Measurements from ENCODE around the gene LRRC38.
"Not testable (repeated sequence)": the region's sequence is repeated elsewhere in the genome, so short reads cannot be mapped to it uniquely, and the experiment has no call there.

LRRC38 gene

DNA sequence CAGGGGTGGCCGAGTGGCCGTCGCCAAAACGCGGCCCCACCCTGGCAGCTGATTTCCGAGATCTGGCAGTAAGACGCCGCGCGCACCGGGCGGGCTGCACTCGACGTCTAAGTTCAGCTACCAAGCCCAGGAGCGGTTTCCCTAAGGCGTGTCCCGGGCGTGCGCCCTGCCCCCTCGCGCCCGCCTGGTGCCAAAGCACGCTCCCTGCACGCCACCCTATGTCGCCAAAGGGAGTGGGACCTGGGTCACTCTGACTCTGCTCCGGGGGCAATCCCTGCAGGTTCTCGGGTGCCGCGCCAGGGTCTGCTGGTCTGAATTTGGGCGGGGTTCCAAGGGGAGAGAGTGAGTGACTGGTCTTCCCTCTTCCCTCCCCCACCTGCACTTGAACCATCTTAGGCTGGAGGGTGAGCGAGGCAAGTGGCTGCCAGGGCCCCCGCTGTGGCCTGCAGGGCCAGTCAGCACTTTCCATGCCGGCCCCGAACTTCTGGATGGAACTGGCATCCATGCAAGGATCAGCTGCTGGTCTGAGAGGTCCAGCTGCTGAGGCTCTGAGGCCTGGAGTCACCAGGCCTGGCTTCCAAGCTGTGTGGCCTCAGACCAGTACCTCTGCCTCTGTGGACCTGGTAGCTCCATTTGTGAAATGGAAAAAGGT, at the start of gene LRRC38:
Gene LRRC38, minus strand, starts transcription at position 109 of the 652 bp plus-strand sequence. CDS start 410 bp downstream, outside the sequence.
- peak; percentile 37 for DNase-seq

DNA sequence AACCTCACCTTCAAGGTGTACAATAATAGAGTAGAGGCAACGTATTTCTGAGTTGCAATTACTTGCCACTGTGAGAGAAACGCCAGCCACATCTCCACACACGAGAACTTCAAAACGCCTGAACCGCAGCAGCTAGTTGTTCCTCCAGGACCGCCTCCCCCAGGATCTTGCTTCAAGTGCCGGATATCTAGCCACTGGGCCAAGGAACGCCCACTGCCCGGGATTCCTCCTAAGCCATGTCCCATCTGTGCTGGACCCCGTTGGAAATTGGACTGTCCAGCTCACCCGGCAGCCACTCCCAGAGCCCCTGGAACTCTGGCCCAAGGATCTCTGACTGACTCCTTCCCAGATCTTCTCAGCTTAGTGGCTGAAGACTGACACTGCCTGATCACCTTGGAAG, 49.2 kb upstream of the LRRC38 start:
- not testable (repeated sequence) for DNase-seq

DNA sequence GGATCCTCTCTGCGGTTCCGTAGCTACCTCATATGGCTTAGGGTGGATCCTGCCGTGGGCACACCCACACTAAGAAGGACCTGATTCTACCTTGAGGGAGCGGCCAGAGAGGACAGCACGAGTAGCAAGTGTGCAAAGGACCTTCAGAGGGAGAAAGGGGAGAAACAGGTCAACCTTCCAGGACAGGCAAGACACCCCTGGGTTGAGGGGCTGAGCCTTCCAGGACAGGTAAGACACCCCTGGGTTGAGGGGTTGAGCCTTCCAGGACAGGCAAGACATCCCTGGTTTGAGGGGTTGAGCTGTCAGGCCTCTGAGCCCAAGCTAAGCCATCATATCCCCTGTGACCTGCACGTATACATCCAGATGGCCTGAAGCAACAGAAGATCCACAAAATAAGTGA, 46.7 kb upstream of the LRRC38 start:
- no peak for DNase-seq

DNA sequence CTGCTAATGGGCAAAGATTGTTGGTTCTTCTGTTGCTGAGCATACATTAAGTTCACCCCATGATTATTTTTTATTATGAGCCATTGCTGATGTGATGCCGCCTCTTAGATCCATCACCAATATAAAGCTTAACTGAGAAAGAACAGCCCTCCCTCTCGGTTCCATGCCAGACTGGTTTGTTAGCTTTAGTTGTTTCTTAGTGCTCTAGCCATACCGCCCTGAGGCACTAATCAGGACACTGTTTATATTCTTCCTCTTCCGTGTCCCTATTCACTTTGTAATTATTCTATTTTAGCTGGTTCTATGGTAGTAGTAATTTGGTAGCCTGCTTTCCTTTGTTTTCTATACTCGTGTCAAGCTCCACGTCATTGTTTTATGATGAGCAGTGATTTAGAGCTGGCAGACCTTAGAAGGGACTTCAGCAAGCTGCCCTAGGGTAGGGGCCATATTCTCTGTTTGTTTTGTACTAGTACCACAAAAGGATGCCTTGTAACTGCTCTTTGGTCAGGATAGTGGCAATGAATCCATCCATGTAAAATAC, 42.5 kb upstream of the LRRC38 start:
- no peak for DNase-seq

- no peak for DNase-seq
These were observed 41.0 kb upstream of the LRRC38 start for GRCh38 chr1:13554798-13555197.

DNA sequence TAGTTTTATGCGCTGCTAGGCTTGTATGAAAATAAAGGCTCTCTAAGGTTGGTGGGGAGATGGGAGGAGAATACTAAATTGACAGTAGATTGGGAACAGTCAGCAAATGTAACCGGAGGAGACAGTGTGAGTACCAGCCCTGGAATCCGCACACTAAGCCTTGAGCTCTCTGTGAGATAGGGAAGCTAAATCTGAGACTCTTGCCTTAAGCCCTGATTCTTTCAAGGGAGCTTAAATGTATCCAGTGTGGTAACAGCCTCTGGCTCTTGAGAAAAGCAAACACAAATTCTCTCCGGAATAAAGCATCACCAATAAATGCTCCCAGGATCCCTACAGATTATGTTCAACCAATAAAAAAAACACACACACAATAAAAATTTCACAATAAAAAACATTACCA, 36.9 kb upstream of the LRRC38 start:
- DNase-seq: no peak

DNA sequence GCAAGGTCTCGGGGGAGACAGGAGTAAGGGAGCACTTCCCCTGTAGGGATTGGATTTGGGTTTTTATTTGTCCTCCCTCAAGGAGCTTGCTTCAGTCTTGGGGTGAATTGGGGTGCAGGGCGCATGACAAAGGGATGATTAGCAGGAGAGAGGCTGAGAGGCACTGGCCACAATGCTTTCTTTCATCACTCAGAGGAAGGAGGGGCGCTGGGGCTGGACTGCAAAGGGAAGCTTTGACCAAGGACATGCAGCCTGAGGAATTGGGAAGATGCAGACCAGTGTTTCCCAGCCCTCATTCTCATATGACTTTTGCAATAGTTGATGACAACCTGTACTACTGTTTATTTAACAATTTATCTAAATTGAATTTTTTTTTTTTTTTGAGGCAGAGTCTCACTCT, 35.7 kb upstream of the LRRC38 start:
- no peak for DNase-seq

DNA sequence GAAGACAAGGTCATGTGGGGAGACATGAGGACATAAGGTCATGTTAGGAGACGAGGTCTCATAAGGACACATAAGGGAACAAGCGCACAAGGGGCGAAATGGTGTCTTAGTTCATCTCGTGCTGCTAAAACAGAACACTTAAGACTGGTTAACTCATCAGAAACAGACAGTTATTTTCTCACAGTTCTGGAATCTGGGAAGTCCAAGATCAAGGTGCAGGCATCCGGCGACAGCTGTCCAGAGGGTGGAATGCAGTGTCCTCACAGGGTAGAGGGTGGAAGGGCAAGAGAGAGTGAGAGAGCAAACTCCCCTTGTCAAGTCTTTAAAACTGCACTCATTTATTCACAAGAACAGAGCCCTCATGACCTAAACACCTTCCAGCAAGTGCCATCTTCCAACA, 35.2 kb upstream of the LRRC38 start:
- no peak for DNase-seq

DNA sequence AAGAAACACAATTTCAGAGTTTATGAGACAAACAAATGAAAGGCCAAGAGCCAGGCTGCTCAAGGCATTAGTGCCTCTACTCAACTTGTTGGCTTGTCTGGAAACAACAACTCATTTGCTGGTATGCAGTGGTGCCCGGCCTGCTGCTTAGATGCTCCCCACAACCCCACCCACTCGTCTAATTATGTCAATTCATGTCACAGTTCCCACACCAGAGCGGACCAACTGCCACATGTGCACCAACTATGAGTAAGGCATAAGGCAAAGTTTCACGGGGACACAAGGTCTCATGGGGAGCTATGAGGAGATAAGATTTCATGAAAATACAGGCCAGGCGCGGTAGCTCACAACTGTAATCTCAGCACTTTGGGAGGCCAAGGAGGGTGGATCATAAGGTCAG, 34.5 kb upstream of the LRRC38 start:
- no peak for DNase-seq

DNA sequence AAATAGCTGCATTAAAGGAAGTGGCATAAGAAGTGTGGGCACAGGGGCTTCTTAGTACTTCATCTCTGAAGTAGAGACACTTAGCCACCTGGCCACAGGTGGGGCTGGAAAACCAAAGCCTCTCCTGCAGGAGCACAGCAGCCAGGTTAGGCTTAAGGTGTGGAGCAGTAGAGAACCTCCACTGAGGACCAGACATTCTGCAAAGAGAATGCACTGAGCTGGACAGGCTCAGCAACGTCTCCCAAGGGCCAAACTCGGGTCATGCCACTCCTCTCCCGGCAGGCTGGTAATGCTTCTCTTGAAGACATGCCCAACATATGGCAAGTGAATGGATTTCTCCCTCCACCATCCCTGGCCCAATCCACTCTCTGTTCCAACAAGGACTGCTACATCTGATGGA, 33.0 kb upstream of the LRRC38 start:
- DNase-seq: no peak

GRCh38 chr1:13544221-13544556, 30.4 kb upstream of the LRRC38 start:
- DNase-seq: no peak

DNA sequence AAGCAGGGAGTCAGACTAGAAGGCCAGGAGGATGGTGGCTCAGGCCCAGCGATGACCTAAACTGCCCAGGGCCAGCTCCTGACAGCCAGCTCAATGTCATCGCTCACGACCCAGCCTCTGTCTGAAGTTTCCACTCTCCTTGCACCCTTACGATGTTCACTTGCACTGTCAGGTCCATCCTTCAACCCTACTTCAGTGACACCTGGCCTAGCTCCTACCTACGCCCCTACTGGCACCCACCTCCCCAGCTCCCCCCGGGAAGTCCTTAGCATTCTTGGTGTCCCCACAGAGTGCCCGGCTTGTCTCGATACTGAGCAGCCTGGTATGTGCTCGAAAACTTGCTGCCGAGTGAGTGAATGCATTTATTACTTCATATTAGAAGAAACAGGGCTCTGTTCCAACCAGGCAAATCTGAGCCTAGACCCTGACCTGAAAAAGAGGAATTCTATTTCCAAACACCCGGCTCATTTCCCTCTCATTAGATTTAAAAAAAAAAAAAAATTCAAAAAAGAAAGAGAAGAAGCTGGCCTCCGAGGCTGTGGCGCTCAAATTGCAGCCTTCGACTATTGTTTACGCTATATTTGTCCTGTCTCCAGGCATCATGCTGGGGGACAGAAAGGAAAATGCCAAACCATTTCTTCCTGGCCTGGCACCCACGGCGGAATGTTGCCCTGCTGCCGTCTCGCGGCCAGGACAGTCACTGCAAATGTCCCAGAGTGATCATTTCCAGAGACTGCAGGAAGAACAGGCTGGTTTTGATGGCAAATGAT, 29.8 kb upstream of the LRRC38 start:
- DNase-seq: no peak

DNA sequence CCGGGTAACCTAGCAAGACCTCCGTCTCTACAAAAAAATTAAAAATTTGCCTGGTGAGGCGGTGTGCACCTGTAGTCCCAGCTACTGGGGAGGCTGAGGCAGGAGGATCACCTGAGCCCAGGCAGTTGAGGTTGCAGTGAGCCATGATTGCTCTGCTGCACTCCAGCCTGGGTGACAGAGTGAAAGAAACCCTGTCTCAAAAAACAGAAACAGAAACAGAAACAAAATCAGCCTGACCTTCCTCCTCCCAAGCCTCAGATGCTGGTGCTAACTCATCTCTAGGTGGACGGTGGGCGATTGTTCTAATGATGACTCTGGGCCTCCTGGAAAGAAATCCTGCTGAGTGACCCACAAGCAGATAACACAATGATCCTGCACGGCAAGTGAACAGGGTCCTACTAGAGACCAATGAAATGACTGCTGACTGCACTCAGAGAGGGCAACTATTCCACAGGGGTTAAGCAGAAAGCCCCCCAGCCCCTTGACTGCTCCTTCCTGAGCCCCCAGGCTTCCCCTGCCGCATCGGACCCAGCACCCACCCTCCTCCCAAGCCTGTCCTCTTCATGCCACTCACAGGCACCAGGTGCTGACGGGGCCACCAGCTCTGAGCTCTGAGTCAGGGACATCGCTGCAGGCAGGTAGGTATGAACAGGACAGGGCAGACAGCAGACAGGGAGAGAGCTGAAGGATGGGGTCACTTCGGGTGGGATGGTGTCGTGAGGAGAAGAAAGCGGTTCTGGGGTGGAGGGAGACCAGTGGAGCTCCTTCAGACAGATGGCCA, 27.8 kb upstream of the LRRC38 start:
- DNase-seq: no peak

DNA sequence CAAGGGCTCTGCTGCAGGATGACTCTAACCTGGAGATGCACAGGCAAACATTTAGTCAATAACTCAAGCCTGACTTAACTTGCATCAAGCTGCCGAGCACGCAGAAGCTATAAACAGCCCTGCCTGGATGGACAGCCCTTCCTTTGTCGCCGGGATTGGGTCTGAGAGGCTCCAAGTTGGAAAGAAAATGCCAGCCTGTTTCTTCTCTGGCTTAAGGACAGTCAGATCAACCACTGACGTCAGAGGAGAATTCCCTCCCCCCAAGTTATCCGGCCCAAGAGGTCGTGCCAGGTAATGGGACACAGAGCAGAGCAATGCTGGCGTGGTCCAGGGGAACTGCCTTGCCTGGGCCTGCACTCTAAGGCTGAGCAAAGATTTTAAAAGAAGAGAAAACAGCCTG, 27.1 kb upstream of the LRRC38 start:
- no peak for DNase-seq

DNA sequence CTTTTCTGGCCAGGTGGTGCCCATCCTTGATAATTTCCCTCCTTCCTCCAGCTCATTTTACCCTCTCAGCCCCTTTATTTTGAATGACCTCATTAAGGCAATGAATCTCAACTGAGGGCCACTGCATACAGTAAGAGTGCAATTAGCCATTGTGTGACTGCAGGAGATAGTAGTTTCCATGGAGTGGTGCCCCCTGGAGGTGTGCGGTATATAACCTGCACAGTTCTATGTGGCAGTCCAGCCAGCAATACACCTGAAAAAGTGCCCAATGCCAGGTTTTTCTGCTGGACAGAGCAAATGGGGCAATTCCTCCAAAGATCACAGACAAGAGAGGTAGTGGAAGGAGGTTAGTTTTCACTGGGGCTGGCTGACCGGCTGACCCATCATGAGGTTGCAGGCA, 25.9 kb upstream of the LRRC38 start:
- DNase-seq: no peak

- no peak for DNase-seq
These were observed 25.0 kb upstream of the LRRC38 start for GRCh38 chr1:13538832-13539231.

DNA sequence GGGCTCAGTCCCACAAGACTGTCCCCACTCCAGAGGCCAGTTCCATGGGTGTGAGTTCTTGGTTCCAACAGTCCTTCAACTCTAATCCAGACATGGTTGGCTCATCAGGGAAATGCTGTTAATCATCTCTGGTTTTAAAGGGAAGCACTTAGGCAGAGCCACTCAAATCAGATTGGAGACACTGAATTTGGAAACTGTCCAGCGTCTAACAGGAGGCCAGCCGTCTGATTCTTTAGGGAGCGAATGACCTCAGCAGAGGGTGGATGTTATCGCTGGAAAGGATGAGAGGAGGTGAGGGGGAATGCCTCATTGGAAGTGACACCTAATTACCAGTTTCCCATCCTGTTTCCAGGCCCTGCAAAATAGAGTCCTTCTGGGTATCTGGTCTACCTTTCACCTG, 22.8 kb upstream of the LRRC38 start:
- DNase-seq: no peak

- no peak for DNase-seq
These were observed 21.4 kb upstream of the LRRC38 start for GRCh38 chr1:13535227-13535626.

GRCh38 chr1:13528320-13528719, 14.5 kb upstream of the LRRC38 start:
- no peak for DNase-seq

DNA sequence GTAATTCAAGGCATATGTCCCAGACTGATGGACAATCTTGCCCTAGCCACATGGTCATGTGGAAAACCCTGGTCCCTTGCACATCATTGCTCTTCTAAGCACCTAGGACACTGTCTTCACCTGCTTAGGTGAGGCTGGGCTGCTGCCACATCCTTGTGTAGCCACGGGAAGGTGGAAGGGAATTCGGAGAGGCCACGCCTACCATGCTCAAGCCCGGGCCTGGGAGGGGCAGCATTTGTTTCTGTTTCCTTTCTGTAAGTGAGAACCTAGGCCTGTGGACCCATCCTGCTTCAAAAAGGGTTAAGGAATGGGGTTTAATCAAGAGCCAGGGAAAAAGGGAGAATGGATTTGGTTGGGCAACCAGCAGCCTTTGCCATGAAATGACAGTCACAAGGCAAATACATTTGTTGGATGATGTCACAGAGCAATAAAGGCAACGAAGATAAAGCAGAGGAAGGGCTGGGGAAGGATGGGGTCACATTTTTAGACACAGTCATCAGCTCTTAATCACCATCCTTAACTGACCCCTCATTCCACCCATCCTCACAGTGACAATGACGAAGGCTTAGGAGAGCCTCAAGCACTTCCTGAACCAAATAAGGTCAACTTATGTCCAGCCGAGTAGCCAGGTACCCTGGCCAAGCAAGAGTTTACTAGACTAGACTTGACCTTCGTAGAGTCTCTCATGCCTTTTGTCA, 10.1 kb upstream of the LRRC38 start:
- no peak for DNase-seq

- DNase-seq: no peak
These were observed 7.2 kb upstream of the LRRC38 start for GRCh38 chr1:13520985-13521384.

- peak; percentile 32 for DNase-seq
These were observed 3.5 kb upstream of the LRRC38 start for GRCh38 chr1:13517193-13517812.

- DNase-seq: no peak
These were observed 2.8 kb upstream of the LRRC38 start for GRCh38 chr1:13516606-13517005.
